GM12892 (cell line): Measurements from ENCODE around the gene C1orf210.

Source experiments
- DNase-seq: peaks from one replicate; pipeline ENCODE4 v3.0.0; 2011; ENCODE audit not compliant: insufficient read length
- FAIRE-seq: peaks from 2 replicates; lab custom pipeline; 2011; peaks lifted over from hg19 to GRCh38; lab: Jason Lieb, UNC
- POLR2A ChIP-seq: IDR thresholded peaks from 2 replicates; pipeline ENCODE4 v1.6.1; 2011; ENCODE audit warnings: low read depth, low read length, control low read depth
- POLR2AphosphoS5 ChIP-seq: IDR thresholded peaks from 2 replicates; pipeline ENCODE4 v1.6.1; 2011; ENCODE audit warnings: low read depth, low read length, control low read depth
- TAF1 ChIP-seq: IDR thresholded peaks from 2 replicates; pipeline ENCODE4 v1.6.1; 2011; ENCODE audit warnings: low read depth, mild to moderate bottlenecking, control low read depth, low read length, borderline replicate concordance

C1orf210 gene

DNA sequence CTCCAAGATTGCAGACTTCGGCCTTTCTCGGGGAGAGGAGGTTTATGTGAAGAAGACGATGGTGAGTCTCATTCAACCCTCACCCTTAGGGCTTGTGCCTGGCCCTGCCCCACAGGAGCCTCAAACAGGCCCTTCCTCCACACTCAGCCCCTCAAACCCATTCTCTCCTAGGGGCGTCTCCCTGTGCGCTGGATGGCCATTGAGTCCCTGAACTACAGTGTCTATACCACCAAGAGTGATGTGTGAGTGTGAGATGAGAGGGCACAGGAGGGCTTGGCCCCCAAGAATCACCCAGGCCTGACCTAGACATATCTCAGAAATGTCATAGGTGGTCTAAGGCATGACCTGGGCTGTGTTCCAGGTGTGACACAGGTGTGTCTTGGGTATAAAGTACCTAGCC, 33.9 kb upstream of the C1orf210 start:
- TF ChIP-seq POLR2A (no peak), POLR2AphosphoS5 (no peak), TAF1 (no peak)
- FAIRE-seq (no peak), DNase-seq (no peak)

DNA sequence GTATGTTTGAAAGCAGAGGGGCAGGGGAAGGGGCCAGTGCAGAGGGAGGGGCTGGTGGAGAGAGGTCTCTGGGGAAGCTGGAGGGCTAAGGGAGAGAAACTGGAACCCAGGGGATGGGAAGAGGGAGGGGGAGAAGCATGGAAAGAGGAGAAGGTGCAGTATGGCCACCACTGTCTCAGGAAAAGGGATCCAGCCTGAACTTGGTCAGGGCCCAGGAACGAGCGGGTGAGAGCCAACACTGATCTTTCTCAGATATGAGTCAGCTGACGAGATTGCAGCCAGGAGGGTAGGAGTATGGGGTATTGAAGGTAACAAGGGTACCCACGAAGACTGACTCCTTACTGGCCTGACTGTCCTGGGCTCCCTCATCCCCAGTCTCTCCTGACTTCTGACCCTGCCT, 33.5 kb upstream of the C1orf210 start:
- TF ChIP-seq POLR2AphosphoS5 (no peak), POLR2A (no peak), TAF1 (no peak)
- DNase-seq, result no peak
- no peak for FAIRE-seq

- FAIRE-seq, result no peak
- no peak for DNase-seq
- TF ChIP-seq POLR2A (no peak), POLR2AphosphoS5 (no peak), TAF1 (no peak)
These were observed 32.6 kb upstream of the C1orf210 start for GRCh38 chr1:43317817-43318471.

GRCh38 chr1:43316738-43317520, 31.5 kb upstream of the C1orf210 start:
- TF ChIP-seq POLR2AphosphoS5 (no peak), TAF1 (no peak), POLR2A (no peak)
- FAIRE-seq (no peak), DNase-seq (no peak)

DNA sequence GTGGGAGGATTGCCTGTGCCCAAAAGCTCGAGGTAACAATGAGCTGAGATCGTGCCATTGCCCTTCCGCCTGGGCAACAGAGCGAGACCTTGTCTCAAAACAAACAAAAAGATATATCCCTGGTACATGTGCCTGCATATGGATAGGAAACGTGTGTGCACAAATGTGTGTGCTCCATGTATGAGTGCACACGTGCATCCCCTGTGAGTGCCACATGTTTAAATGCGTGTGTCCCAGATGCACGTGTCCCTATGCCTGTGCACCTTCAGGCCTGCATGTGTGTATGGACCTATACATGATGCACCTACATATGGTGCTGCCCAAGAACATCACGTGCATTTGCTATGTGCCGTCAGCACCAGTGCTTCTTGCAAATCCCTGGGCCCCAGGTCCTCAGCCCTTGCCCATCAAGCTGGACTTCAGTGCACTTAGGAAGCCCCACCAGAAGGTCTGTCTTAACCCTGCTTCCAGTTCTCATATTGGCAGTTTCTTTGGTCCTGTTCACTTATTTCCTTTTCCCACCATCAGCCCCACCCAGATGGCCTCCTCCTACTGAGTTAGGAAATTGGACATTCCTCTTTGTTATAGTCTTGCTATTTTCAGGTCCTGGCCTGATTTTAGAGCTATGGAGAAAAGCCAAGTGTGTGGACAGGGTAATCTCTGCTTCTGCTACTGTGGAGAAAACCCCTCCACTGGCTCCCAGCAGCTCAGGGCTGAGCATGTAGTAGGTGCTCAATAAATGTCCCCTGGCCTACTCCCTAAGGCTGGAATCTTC, 30.8 kb upstream of the C1orf210 start:
- DNase-seq (no peak), FAIRE-seq (no peak)
- TF ChIP-seq TAF1, result no peak
- no peak for TF ChIP-seq POLR2AphosphoS5
- TF ChIP-seq POLR2A, result no peak

DNA sequence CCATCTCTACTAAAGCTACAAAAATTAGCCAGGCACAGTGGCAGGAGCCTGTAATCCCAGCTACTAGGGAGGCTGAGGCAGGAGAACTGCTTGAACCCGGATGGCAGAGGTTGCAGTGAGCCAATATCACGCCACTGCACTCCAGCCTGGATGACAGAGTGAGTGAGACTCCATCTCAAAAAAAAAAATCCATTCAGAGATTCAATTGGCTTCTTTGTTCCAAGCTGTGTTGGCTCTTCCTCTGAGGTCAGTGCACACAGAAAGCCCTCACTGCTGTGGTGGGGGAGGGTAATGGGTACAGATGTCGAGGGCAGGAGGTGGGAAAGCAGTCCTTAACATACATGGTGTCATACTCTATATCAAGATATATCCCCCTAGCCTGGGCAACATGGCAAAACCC, 30.1 kb upstream of the C1orf210 start:
- FAIRE-seq (no peak), DNase-seq (no peak)
- no peak for TF ChIP-seq POLR2A
- no peak for TF ChIP-seq TAF1
- TF ChIP-seq POLR2AphosphoS5, result no peak

- FAIRE-seq (no peak), DNase-seq (no peak)
- no peak for TF ChIP-seq POLR2A
- no peak for TF ChIP-seq TAF1
- no peak for TF ChIP-seq POLR2AphosphoS5
These were observed 28.9 kb upstream of the C1orf210 start for GRCh38 chr1:43314233-43314632.

- no peak for DNase-seq
- no peak for FAIRE-seq
These were observed 28.4 kb upstream of the C1orf210 start for GRCh38 chr1:43313771-43314170.

DNA sequence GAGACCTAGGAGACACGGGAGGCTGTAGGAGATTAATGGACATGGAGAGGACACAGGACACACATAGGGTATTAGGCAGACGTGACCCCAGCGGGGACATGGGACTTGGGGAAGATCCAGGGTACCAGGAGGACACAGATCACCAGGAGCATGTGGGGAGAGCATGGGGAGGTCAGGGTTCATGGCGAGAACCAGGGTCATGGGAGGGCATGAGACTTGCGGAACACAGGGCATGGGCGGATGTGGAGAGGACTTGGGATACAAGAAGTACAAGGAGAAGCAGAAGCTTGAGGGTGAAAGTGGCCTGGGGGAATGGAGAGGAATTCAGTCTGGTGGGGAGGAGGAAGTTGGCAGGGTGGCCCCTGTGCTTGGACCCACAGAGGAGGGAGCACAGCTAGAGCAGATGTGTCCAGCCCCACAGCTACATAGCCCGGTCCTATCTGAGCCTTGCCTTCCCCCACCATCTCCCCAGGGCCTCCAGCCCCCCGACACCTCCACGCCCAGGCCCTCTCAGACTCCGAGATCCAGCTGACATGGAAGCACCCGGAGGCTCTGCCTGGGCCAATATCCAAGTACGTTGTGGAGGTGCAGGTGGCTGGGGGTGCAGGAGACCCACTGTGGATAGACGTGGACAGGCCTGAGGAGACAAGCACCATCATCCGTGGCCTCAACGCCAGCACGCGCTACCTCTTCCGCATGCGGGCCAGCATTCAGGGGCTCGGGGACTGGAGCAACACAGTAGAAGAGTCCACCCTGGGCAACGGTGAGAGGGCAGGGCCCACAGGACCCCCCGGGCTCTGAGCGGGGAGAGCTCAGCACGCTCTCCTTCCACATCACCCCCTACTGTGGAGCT, 27.5 kb upstream of the C1orf210 start:
- DNase-seq (no peak), FAIRE-seq (no peak)
- TF ChIP-seq POLR2A, result no peak
- no peak for TF ChIP-seq TAF1
- TF ChIP-seq POLR2AphosphoS5, result no peak

More at GRCh38 chr1:43313771-43314170, 28.4 kb upstream of the C1orf210 start:
- no peak for TF ChIP-seq POLR2AphosphoS5
- no peak for TF ChIP-seq TAF1
- no peak for TF ChIP-seq POLR2A

- FAIRE-seq, result no peak
- TF ChIP-seq POLR2A (no peak), TAF1 (no peak), POLR2AphosphoS5 (no peak)
These were observed 26.8 kb upstream of the C1orf210 start for GRCh38 chr1:43312212-43312623.

More at GRCh38 chr1:43312212-43312623, 26.8 kb upstream of the C1orf210 start:
- no peak for DNase-seq
